ENCODE data around the gene YWHAG.

- TF ChIP-seq CTCF (IDR thresholded peaks at IDR 0.05) (no peak), POLR2A (IDR thresholded peaks at IDR 0.05) (no peak)
These were observed 29.3 kb downstream of the YWHAG start for GRCh38 chr7:76329479-76329878.
